ENCODE results near the gene RNU7-1.

DNA sequence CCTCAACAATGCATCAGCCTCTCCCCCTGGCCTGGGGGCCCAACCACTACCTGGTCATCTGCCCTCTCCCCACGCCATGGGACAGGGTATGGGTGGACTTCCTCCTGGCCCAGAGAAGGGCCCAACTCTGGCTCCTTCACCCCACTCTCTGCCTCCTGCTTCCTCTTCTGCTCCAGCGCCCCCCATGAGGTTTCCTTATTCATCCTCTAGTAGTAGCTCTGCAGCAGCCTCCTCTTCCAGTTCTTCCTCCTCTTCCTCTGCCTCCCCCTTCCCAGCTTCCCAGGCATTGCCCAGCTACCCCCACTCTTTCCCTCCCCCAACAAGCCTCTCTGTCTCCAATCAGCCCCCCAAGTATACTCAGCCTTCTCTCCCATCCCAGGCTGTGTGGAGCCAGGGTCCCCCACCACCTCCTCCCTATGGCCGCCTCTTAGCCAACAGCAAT is 7.4 kb upstream of the RNU7-1 start:
- TF ChIP-seq CTCF (IDR thresholded peaks at IDR 0.05) = no peak
- no peak for TF ChIP-seq EP300 (IDR thresholded peaks at IDR 0.05)
- TF ChIP-seq POLR2A (IDR thresholded peaks at IDR 0.05) = no peak

All from ovary (tissue), 3 donors.